A549 treated with RU486 at 1 μM for 4 hours (cell line): Measurements from ENCODE around the gene IL17RA. TPM values are rescaled to one million over a fixed set of nuclear protein-coding genes. Genes with fewer than 3 reads are reported as not detected.

ENCODE experiments used
- total RNA-seq: library from RNA; stranded (reverse); fragments of 200-300 nt; extraction: Qiagen RNA extraction; gene quantifications from 5 replicates; pipeline ENCODE4 v1.2.3, GENCODE V29; 2022; ENCODE audit warnings: low read depth

Gene IL17RA
- total RNA-seq: 4.6 to 7.1 TPM (median 6.8 TPM) in 5 replicates

GRCh38 chr22:17084554-17085276 is at the start of gene IL17RA:
IL17RA (plus strand) TSS chr22:17085000; CDS start chr22:17085092, 92 bp downstream.

GRCh38 chr22:17121233-17122195 is 36.7 kb downstream of the IL17RA start, which contains the start of gene TMEM121B:
TMEM121B (minus strand) TSS chr22:17121360; CDS start chr22:17121127, 233 bp downstream.

GRCh38 chr22:17158568-17159503 is 74.0 kb downstream of the IL17RA start, which contains the start of gene HDHD5:
HDHD5 (minus strand) TSS chr22:17159277; CDS start chr22:17159251, 26 bp downstream.

Other genes with a start within 250 kb of the IL17RA start
- gene GAB4, start 76.8 kb upstream of the IL17RA start, total RNA-seq: not detected in 5 replicates
- gene TMEM121B, start 36.4 kb downstream of the IL17RA start, total RNA-seq: 0.09 to 0.20 TPM (median 0.18 TPM) in 5 replicates
- 31.4 to 42.6 TPM (median 40.6 TPM) in 5 replicates for gene HDHD5, start 74.3 kb downstream of the IL17RA start, total RNA-seq
- gene ADA2, start 134.4 kb downstream of the IL17RA start, total RNA-seq: not detected in 5 replicates